Renal pelvis (tissue), 12 donors: ENCODE data around the gene EIF3I. TPM values are rescaled to one million over a fixed set of nuclear protein-coding genes. Genes with fewer than 3 reads are reported as not detected.

Experiments used
- DNase-seq: peaks from one replicate; pipeline ENCODE4 v3.0.0-alpha.2; 2013
- long read RNA-seq, 16 experiments: transcript quantifications; one replicate each; lab custom pipeline, GENCODE V29; 2026
- polyA plus RNA-seq, 3 donors: library from polyadenylated mRNA; unstranded; fragments of 120-200 nt; gene quantifications; one replicate each; pipeline ENCODE4 v1.2.1, GENCODE V29; 2013; ENCODE audit not compliant: insufficient read length in 3 of 3

EIF3I gene
- 100 to 1,000 TPM; 146 to 171 (median 152) TPM for polyA plus RNA-seq
- long read RNA-seq, donor 1, transcript EIF3I-202 (11 exons, 1,458 nt), result major isoform, 42 of 67 reads
- long read RNA-seq, donor 1, partial matches to known transcripts, result 25 of 67 reads
- long read RNA-seq, donor 1, other reads (novel, unspliced or antisense), result 0 of 67 reads
- long read RNA-seq, donor 2, transcript EIF3I-202 (11 exons, 1,458 nt), result major isoform, 31 of 43 reads
- long read RNA-seq, donor 2, partial matches to known transcripts, result 12 of 43 reads
- long read RNA-seq, donor 2, other reads (novel, unspliced or antisense), result 0 of 43 reads
- long read RNA-seq, donor 3, transcript EIF3I-202 (11 exons, 1,458 nt), result major isoform, 30 of 43 reads
- long read RNA-seq, donor 3, partial matches to known transcripts, result 13 of 43 reads
- long read RNA-seq, donor 3, other reads (novel, unspliced or antisense), result 0 of 43 reads
- long read RNA-seq, donor 4, transcript EIF3I-202 (11 exons, 1,458 nt), result major isoform, 37 of 90 reads
- long read RNA-seq, donor 4, partial matches to known transcripts, result 52 of 90 reads
- long read RNA-seq, donor 4, other reads (novel, unspliced or antisense), result 0 of 90 reads
- long read RNA-seq, donor 5, transcript EIF3I-202 (11 exons, 1,458 nt), result major isoform, 11 of 17 reads
- long read RNA-seq, donor 5, partial matches to known transcripts, result 5 of 17 reads
- long read RNA-seq, donor 5, other reads (novel, unspliced or antisense), result 0 of 17 reads
- long read RNA-seq, donor 6, transcript EIF3I-202 (11 exons, 1,458 nt), result major isoform, 32 of 45 reads
- long read RNA-seq, donor 6, partial matches to known transcripts, result 12 of 45 reads
- long read RNA-seq, donor 6, other reads (novel, unspliced or antisense), result 0 of 45 reads
- long read RNA-seq, donor 7, transcript EIF3I-202 (11 exons, 1,458 nt), result major isoform, 50 of 95 reads
- long read RNA-seq, donor 7, partial matches to known transcripts, result 45 of 95 reads
- long read RNA-seq, donor 7, other reads (novel, unspliced or antisense), result 0 of 95 reads
- long read RNA-seq, donor 8, transcript EIF3I-202 (11 exons, 1,458 nt), result major isoform, 24 of 24 reads
- long read RNA-seq, donor 8, partial matches to known transcripts, result 0 of 24 reads
- long read RNA-seq, donor 8, other reads (novel, unspliced or antisense), result 0 of 24 reads
- long read RNA-seq, donor 9, transcript EIF3I-202 (11 exons, 1,458 nt), result major isoform, 52 of 84 reads
- long read RNA-seq, donor 9, partial matches to known transcripts, result 31 of 84 reads
- long read RNA-seq, donor 9, other reads (novel, unspliced or antisense), result 0 of 84 reads
- long read RNA-seq, donor 10, transcript EIF3I-202 (11 exons, 1,458 nt), result major isoform, 36 of 63 reads
- long read RNA-seq, donor 10, partial matches to known transcripts, result 22 of 63 reads
- long read RNA-seq, donor 10, other reads (novel, unspliced or antisense), result 5 of 63 reads
- long read RNA-seq, donor 11, transcript EIF3I-202 (11 exons, 1,458 nt), result major isoform, 34 of 57 reads
- long read RNA-seq, donor 11, partial matches to known transcripts, result 23 of 57 reads
- long read RNA-seq, donor 11, other reads (novel, unspliced or antisense), result 0 of 57 reads
- long read RNA-seq, donor 12, transcript EIF3I-202 (11 exons, 1,458 nt), result major isoform, 54 of 70 reads
- long read RNA-seq, donor 12, partial matches to known transcripts, result 15 of 70 reads
- long read RNA-seq, donor 12, other reads (novel, unspliced or antisense), result 0 of 70 reads
- long read RNA-seq, donor 13, transcript EIF3I-202 (11 exons, 1,458 nt), result major isoform, 16 of 29 reads
- long read RNA-seq, donor 13, partial matches to known transcripts, result 12 of 29 reads
- long read RNA-seq, donor 13, other reads (novel, unspliced or antisense), result 0 of 29 reads
- long read RNA-seq, donor 14, result 0 reads
- long read RNA-seq, donor 15, transcript EIF3I-202 (11 exons, 1,458 nt), result major isoform, 59 of 109 reads
- long read RNA-seq, donor 15, partial matches to known transcripts, result 50 of 109 reads
- long read RNA-seq, donor 15, other reads (novel, unspliced or antisense), result 0 of 109 reads
- long read RNA-seq, donor 16, transcript EIF3I-202 (11 exons, 1,458 nt), result major isoform, 51 of 85 reads
- long read RNA-seq, donor 16, partial matches to known transcripts, result 34 of 85 reads
- long read RNA-seq, donor 16, other reads (novel, unspliced or antisense), result 0 of 85 reads

DNA sequence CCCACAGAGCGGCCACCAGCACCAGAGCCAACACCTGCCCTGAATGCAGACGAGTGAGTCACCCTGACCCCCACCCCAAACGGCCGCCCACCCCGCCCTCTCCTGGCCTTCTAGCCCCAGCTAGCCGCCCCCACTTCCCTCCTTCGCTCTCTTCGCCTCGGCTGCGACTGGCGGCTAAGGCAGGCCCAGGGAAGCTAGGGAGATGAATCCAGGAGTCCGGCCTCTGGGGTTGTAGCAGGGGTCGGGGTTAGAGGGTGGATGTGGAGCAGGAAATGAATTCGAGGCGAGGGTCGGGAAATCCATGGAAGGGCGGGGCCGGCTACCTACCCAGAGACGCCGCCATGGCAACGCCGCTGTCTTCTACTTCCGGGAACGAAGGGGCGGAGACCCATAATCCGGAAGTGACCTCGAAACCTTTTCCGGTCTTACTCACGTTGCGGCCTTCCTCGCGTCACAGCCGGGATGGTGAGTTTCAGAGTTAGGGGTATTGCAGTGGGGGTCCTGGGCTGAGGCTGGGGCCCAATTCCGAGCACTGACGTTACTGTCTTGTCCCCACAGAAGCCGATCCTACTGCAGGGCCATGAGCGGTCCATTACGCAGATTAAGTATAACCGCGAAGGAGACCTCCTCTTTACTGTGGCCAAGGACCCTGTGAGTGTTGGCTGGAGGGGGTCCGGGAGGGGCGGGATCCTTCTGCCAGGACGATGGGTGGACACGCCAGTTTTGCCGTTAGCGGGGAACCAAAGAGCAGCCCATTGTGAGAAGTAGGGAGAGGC, at the start of gene EIF3I, which contains the start of gene TMEM234:
Gene EIF3I, plus strand, starts transcription at position 428 of the 776 bp plus-strand sequence. Its CDS starts 35 bp downstream, at position 463.
Gene TMEM234, minus strand, starts transcription at position 374 of the 776 bp plus-strand sequence. Its CDS starts 31 bp downstream, at position 343.
- DNase-seq, result peak; percentile 95

DNA sequence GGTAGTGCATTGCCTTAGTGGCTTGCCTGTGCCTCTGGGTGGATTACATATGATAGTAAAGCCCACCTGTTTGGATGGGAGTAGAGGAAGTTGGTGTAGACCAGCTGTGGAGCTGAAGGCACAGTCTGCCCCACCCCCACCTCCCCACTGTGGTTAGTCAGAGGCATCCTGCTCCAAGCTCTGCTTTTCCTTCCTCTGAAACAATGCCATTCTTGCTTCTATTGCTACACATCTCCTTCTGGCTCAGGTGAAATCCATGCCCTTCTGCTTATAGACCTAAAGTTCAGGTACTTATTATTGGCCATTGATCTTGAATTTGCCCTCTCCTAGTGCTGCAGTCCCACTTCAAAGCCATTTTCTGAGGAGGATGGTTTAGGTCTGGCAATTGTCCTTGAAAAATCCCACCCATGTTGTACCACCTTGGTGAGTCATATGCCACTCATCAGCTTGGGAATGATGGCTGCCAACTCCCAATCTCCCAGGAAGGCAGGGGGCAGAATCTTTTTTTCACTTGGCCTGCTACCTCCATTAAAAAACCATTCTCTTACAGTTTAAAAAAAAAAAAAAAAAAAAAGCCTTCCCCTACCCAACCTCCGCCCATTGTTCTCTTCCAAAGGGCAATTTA, 49.5 kb upstream of the EIF3I start:
- no peak for DNase-seq

DNA sequence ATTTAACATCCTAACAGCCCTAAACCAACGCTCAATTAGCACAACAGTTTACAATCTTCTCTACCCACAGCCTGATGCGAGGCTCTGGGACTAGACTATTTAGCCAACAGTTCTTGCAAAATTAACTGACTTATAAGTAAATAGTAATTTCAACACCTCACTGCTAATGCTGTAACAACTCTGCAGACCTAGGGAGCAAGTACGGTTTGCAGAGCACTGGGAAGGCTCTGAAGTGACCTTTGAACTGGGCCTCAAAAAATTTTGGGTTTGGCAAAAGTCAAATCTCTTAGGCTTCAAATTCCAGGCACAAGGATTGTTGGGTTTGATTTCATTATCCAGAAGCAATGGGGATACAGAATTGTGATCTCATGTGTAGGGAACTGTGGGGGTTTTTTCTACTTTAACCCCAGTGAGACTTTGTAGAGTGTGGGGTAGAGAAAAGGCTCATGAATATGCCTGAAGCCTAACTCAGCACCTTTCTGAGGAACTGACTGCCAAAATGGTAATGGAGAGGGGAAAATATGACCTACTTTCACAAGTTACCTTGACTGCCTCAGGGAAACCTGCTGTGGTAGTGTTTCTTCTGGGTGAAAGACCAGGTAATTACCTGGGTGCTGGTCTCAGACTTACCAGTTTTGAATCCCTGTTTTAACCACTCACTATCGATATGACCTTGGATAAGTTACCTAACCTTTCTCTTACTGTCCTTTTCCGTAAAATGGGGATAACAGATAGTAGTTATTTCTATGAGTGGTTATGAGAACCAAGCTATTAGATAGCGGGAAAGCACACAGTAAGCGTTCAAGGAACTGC, 43.6 kb upstream of the EIF3I start:
- no peak for DNase-seq

DNA sequence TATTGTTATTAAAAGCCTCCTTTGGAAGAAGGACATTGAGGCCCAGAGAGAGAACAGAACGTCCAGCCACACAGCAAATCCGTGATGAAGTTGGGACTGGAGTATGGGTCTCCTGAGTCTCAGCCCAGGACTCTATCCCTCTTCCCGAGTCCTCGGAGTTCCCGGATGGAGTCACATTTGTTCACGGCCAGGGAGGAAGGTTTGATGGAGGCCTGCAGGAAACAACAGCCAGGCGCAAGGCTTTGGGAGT, 43.1 kb upstream of the EIF3I start:
- DNase-seq, result no peak

DNA sequence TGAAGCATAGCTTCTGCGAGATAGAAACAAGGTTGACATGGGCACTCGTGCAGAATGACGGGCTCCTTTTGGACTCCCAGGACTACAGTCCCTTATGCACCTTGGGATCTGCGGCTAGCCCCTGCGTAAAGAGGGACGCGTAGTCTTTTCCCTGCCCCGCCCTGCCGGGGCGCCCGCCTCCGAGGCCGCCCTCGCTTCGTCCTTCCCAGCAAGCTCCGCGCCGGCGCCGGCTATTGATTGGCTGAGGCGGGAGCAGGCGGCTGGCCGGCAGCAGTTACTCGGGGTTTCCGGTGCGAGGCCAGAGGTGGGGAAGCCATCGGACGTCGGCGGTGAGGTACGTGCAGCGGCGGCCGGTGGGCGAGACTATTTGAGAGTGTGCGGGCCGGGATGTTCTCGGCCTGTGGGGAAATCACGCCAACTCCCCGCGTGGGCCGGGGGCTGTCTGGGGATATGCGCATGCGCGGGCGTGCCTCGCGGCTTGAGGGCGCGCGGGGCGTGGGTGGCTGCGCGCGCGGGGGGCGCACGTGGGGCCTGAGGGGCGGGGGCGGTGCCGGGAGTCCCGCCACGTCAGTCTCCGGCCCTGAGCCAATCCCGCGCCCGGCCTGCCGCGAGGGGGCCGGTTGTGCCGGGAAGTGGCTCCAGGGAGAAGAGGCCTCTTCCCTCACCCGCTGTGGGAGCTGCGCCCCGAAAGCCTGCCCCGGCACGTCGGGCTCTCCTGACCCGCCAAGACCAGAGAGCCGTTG, 42.6 kb upstream of the EIF3I start, which contains the start of gene TXLNA:
Gene TXLNA, plus strand, starts transcription at position 233 of the 743 bp plus-strand sequence. CDS start 671 bp downstream, outside the sequence.
- DNase-seq, result peak; percentile 93

DNA sequence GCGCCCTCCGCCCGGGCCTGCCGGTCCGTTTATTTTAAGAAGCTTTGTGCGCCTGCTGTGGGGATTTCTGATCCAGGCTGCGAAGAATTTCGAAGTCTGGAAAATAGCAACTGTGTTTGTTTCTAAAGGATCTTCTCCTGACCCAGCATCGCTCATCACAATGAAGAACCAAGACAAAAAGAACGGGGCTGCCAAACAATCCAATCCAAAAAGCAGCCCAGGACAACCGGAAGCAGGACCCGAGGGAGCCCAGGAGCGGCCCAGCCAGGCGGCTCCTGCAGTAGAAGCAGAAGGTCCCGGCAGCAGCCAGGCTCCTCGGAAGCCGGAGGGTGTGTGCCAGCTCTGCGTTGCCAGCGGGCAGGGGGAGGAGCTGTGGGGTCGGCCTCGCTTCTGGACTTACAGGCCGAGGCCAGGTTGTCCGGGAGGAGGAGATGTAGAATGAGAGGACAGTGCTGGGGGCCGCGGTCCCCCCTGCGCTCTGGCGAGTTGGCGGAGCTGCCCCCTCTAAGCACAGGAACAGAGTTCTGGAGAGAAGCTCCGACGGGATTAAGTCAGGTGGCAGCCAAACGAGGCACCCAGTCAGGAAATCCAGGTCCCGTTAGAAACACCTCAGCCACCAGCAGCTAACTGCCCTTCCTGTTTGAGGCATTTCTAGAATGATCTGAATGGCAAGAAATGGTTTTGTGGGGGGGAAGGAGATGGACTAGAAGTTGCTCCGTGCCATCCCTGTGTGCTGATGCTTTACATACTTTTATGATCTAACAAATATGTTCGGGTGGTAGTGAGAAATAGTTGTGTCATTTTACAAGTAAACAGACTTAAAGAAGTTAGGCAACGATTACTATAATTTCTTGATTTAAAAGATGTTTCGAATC, 41.8 kb upstream of the EIF3I start:
- DNase-seq, result peak; percentile 47

DNA sequence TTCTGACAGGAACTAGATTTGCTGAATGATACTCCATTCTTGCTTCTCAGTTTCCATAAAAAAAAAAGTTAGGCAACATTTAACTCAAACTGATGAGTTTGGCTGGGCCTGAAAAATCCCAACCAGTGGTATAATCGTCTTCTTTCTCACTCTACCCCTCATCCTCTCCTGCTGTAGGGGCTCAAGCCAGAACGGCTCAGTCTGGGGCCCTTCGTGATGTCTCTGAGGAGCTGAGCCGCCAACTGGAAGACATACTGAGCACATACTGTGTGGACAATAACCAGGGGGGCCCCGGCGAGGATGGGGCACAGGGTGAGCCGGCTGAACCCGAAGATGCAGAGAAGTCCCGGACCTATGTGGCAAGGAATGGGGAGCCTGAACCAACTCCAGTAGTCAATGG, 41.1 kb upstream of the EIF3I start:
- DNase-seq, result no peak

DNA sequence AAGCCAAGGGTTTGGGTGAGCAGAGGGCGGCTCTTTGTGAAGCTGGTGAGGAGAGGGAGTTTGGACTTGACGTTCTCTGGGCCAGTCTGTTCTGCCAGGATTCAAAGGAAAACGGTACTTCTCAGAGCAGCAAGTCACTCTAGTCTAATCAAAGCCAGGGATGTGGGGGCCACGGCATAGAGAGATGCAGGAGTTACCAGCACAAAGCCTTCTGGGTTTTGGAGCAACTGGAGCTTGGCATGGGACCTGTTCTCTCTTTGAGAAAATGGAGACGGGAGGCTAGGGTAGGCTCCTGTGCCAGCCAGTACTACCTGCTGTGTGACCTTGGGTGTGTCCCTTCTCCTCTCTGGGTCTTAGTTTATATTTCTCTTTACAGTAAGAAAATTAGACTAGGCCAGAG, 40.6 kb upstream of the EIF3I start:
- no peak for DNase-seq

DNA sequence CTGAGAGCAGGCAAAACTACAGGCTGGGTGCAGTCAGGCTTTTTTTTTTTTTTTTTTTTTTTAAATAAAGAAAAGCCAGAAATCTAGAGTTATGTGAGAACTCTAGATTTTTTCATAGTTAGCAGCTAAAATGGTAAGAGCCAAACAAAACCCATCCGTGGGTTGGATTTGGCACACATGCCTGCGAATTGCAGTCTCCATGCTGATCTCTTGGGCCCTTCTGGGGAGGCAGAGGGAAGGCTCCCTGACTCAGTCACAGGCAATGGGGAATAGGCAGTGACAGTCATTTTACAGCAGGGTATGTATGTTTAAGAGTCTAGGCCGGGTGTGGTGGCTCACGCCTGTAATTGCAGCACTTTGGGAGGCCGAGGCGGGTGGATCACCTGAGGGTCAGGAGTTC, 40.1 kb upstream of the EIF3I start:
- no peak for DNase-seq

DNA sequence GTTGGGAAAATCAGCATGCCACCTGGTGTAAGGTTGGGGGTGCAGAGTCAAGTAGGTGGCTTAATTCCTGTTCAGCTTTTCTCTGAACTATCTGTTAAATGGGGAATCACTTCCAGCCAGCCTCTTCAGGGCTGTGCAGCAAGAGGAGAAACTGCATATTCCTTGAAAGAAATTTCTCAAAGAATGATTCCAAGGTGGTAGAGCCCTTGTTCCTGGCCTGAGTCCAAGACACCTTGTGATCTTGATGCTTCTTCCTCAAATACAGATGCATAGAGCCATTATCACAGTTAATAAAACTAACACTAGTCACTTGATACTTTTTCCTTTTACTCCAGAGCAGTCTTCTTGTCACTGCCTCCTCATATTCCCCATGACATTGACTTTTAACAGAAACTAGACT, 37.6 kb upstream of the EIF3I start:
- DNase-seq, result no peak

DNA sequence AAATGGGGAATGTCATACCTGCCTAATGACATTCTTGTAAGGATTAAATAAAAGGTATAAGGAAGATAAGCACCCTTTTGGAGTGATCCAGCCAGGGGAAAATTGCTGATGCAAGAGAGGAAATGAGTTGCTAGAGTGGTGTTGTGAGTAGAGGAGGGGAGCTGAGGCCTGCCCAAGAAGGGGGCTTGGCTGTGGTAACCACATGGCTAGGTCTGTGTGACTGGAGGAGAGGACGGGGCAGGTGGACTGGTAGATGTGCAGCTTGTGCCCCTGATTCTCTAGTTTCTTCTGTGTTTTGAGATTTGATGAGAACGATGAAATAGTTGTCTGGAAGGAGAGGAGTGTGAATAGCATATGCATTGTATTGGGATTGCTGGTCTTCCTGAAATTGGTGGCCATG, 36.1 kb upstream of the EIF3I start:
- no peak for DNase-seq

DNA sequence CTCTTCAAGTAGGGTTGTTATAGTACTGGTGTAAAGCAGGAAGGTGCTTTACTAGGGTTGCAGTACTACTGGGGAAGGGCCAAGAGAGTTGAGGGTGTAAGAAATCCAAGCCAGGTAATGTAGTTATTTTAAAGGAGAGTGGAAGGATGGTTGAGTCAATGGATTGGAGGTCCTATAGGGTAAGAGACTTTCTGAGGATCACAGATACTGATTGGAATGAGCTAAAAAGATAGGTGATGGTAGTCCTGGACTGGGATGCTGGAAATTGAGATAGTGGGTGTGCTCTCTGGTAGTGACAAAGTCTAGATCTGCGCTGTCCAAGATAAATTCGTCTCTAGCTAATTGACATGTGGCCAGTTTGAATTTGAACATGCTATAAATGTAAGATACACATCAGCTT, 35.7 kb upstream of the EIF3I start:
- DNase-seq, result no peak

DNA sequence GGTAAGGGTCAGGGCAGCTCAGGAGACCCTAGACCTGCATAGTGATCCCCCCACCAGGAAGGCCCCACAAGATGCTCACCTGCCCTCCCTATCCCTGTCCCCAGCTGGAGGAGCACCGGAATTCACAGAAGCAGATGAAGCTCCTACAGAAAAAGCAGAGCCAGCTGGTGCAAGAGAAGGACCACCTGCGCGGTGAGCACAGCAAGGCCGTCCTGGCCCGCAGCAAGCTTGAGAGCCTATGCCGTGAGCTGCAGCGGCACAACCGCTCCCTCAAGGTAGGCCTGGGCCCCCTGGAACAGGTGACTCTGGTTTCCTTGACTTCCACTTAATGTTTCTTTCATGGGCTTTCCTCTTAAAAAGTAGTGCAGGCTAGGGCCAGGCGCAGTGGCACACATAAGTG, 34.4 kb upstream of the EIF3I start:
- DNase-seq, result no peak

DNA sequence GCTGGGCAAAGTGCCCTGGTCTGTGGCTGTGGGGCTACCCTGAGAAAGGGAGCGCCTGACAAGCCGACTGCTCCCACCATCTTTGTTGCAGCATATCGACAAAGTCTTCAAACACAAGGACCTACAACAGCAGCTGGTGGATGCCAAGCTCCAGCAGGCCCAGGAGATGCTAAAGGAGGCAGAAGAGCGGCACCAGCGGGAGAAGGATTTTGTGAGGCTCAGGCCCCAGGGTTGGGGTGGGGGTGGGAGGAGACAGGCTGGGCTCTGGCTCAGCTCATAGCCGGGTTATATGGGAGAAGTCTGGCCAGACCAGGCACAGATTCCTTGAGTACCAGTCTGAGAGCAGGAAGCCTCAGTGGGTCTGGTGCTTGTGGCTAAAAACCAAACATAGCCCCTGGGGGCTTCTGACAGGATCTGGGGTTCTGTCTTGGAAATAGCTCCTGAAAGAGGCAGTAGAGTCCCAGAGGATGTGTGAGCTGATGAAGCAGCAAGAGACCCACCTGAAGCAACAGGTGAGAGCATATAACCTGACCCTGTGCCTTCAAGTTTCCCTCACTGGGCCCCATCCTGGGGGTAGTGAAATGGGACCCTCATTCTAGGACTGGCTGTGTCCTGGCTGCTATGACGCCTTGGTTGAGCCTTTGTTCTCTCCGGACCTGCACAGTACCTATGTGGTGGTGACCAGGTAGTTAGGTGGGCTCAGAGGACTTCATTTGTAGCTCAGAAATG, 29.8 kb upstream of the EIF3I start:
- no peak for DNase-seq

DNA sequence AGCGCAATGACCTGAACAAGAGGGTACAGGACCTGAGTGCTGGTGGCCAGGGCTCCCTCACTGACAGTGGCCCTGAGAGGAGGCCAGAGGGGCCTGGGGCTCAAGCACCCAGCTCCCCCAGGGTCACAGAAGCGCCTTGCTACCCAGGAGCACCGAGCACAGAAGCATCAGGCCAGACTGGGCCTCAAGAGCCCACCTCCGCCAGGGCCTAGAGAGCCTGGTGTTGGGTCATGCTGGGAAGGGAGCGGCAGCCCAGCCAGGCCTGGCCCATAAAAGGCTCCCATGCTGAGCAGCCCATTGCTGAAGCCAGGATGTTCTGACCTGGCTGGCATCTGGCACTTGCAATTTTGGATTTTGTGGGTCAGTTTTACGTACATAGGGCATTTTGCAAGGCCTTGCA, 27.2 kb upstream of the EIF3I start:
- DNase-seq, result no peak
